CD4-positive, alpha-beta T cell treated with Interleukin-6 at 100 ng/mL for 8 hours (primary cell): ENCODE results near the gene HDAC8.
"Not testable (repeated sequence)": the region's sequence is repeated elsewhere in the genome, so short reads cannot be mapped to it uniquely, and the experiment has no call there.

ENCODE experiments used
- DNase-seq: peaks from one replicate; pipeline ENCODE4 v3.0.0-alpha.2; 2020; ENCODE audit warnings: mixed read lengths, low spot score

Gene HDAC8

DNA sequence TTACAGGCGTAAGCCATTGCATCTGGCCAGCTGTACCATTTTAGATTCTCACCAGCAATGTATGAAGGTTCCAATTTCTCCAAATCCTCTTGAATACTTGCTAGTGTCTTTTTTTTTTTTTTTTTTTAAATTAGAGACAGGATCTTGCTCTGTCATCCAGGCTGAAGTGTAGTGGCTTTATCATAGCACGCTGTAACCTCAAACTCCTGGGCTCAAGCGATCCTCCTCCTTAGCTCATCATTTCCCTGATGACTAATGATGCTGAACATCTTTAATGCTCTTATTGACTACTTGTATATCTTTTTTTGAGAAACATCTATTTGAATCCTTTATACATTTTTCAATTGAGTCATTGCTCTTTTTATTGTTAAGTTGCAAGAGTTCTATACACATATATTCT lies 40.3 kb downstream of the HDAC8 start:
- no peak for DNase-seq

DNA sequence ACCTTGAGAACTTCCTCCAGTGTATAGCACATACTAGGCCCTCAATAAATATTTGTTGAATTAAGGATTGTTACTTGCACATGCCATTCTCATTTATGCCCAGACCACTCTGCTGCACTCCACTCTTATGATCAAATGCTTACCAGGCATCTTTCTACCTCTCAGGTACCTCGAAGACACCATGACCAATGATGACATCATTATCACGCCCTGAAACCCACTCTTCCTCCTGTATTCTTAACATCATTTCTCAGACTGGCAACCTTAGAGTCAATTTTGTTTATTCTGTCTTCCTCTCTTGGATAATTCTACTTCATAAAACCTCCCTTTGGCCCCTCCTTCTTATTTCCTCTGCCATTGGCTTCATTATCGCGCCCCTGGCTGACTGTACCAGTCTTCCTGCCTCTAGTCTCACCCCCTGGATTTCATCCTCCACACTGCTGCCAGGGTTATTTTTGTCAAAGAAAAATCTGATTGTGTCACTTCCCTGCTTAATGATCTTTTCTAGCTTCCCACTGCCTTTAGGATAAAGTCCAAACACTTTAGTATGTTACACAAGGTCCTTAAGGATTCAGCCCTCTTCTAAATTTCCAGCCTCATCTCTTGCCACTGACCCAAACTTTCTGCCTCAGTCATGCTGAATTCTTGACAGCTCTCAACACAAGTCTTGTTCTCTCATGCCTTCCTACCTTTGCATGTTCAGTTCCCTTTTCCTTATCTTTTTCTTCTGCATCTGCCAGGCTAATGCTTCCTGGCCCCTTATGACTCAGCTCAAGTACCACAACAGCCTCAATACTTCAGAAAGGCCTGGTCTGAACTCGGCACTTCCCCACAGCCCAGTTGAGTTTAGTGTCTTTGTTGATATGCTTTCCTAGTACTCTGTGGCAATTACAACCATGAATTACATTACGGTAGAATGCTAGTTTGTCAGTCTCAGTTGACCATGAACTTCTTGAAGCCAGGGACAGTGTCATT lies 45.8 kb downstream of the HDAC8 start:
- no peak for DNase-seq

DNA sequence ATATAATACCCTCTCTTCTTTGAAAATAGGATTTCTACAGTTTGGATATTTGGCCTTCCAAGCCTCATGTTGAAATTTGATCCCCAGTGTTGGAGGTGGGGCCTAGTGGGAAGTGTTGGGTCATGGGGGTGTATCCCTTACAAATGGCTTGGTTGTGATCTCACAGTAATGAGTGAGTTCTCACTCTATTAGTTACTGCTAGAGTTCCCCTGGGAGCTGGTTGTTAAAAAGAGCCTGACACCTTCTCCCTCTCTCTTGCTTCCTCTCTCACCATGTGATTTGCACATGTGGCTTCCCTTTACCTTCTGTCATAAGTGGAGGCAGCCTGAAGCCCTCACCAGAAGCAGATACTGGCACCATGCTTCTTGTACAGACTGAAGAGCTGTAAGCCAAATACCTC lies 73.9 kb downstream of the HDAC8 start:
- DNase-seq, result no peak

DNA sequence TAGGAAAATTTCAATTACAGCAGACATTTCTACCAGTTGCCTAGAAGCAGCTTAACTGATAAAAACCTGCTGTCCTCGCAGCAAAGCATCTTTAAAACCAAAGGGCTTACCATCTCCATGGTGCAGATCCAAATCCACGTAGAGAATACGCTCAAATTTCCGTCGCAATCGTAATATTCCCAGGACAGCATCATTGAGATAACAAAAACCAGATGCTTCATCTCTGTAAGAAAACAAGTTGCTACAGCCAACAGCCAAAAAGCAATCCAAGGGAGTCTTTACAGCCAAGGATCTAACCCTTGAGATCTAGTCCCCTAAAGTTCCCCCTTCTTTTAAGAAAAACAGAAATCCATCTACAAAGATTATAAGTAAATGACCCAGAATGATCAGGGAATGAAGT lies 77.6 kb downstream of the HDAC8 start:
- DNase-seq, result no peak

DNA sequence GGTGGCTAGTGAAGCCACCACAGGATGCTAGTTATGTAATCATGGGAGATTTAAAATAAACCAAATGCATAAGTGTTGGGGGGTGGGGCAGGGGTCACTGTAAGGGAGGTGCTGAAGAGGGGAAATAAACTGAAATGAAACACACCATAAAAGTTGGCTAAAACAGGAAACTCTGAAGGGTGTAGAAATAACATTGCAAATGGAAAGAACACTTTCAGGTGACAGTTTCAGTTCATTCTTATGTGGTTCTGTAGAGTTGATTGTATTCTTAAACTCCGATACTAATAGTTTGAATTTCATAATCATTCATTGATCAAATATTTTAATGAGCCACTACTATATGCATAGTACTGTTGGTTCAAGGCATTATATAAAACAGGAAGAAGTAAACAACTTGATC lies 80.1 kb downstream of the HDAC8 start:
- DNase-seq, result no peak

DNA sequence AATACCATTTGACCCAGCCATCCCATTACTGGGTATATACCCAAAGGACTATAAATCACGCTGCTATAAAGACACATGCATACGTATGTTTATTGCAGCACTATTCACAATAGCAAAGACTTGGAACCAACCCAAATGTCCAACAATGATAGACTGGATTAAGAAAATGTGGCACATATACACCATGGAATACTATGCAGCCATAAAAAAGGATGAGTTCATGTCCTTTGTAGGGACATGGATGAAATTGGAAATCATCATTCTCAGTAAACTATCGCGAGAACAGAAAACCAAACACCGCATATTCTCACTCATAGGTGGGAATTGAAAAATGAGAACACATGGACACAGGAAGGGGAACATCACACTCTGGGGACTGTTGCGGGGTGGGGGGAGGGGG lies 82.4 kb downstream of the HDAC8 start:
- DNase-seq, result not testable (repeated sequence)

DNA sequence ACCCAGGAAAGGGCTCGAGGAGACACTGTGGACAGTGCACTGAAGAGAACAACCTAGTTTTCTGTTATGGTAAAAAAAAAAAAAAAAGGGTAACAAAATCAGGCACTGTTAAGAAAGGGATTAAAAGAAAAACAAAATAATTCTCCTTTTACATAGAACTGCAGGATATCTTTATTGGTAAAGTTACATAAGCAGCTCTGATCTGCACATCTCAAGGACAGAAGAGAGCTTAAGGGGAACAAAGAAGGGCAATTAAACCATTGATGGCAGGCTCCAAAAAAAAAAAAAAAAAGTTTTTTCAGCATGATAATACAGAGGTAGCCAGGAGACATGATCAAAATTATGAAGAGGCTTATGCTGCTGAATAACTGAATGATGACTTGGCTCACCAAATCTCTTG lies 85.0 kb downstream of the HDAC8 start:
- DNase-seq, result no peak

DNA sequence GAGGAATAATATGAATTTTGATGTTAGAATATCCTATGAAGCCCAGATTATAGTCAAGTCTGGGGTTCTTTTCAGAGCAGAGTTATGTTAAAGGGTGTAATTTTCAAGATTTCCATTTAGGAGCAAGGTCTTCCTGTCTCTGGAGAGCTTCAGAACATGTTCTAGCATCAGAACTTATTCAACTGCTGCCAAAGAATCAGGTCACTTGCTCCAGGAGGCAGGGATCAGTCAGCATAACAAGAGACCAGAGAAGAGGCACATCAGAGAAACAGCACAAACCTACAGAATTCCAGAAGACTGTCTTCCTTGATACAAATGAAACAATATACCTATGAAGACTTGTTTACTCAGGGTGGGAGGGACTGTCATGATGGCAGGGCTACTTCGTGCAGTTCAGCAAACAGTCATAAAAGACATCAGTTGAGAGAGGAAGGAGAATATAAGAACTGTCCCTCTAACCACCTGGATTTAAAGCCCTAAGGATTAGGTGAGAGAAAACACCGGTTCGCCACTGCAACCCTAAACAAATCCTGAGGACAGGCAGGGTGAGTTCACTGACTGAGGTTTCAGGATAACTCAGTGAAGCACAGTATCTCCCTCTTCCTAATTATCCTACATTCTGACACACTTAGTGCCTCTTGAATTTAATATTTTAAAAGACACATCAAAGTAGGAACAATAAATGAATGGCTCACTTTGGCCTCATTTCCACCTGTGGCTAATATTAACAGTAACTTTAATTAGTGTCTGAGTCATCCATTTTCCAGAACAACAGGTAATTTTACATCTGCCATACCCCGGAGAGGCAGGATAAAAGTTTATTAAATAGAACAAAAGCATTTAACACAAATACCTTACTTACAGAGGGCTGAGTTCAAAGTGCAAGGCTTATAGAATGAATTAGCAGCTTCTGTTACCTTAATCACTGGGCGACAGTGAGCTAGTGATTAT lies 93.0 kb downstream of the HDAC8 start:
- DNase-seq, result no peak

DNA sequence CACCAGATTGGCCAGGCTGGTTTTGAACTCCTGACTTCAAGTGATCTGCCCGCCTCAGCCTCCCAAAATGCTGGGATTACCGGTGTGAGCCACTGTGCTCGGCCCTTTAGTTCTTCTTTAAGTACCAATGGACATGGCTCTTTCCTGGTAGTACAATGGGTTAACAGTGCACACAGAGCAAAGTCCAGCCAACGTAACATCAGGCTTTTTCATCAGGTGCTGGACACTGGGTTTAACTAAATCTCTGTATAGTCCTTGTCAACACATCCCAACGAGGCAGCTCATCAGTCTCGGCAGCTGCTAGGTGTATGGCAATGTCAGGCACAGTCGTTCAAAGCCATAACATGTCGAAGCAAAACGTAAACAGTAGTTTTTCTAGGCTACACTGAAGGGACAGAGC lies 93.8 kb downstream of the HDAC8 start:
- no peak for DNase-seq

DNA sequence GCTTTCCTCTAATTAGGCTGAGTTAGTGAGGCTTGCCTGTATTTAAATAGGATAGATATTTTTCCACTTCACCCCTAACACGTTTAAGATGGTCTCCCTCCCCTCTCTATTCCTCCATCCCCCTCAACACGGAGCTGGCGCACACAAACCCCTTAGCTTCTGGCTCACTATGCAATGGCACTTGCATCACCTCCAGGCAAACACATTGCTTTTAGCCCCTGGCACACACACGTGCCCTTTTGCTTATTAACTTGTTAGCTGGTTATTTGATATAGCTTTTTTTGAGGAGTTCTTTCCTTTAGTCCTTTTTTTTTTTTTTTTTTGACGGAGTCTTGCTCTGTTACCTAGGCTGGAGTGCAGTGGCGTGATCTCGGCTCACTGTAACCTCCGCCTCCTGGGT lies 94.3 kb downstream of the HDAC8 start:
- no peak for DNase-seq

DNA sequence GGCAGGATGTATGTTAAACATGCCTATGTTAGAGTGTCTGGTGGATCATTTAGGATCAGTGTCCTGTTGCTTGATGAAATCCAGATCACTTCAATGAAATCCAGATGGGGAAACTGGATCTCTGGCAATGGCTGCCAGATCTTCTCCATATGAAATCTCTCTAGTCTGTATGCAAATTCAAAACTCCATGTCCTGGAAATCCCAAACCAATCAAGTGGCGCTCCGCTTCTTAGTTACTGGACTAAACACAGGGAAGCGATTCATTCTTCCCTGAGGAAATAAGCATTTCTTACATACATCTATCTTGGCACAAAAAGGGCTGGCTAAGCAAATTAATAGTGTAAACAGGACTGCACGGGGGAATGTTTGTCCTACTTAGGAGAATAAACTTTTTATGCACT lies 94.9 kb downstream of the HDAC8 start:
- no peak for DNase-seq

DNA sequence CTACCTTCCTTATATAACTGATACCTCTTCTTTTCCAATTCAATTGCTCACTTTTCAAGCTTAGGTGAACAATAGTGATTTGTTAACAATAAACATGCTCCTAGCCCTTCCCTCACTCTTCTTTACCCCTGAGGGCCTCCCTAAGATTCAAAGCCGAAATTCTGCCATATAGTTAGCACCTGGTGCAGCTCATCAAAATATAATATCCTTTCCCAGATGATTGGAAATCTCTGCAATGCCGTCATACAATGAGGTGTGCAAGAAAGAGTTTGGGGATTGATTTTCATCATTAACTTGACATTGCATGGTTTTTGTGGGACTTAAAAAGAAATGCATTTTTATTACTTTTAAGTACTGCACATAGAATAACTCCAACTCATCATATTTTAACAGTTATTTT lies 95.3 kb downstream of the HDAC8 start:
- DNase-seq, result no peak

DNA sequence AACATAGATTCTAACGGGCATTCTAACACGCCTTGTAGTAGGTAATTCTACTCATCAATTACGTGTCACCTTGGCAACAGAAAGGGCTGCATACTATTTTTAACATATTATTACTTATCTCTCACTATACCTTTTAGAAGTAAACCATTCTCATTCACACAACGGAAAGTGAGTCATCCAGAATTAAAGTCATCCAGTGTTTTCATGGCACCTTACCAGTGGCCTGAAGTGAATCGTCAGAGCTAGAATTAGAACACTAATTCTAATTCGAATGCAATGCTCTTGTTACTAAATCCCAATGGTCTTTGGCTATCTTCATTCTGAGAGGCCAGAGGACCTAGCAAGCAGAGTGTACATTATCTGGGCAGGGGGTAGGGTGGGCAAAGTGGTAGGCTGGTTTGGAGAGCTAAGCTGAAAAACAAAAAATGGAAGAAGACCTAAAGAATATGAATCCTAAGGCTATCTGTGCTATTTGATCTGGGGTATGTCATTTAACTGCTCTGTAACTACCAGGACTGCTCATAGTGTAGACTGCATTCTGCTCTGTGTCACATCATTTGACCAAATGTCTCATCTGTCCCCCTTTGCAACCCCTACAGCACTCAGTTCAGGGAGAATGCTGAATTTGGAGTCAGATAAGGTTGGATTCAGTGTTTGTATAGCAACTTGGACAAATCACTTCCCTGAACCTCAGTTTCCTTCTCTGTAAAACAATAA lies 96.5 kb downstream of the HDAC8 start:
- DNase-seq, result no peak

DNA sequence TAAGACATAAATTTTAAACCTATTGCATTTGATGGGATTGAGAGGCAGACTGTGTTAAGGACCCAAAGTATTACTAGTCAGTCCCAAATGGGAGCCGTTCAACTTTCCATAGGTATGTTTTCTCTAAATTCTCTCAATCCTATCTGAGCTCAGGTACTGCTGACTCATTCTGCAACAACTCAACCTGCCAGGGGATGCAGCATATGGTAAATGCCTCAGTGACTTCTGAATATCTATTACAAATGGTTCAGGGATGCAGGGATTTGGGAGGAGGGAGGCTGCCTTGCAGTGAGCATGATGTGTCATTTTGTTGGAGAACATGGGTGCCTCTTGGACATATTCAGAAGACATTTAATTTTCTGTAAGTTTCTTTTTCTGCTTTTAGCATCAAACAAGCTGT lies 97.3 kb downstream of the HDAC8 start:
- DNase-seq, result no peak

DNA sequence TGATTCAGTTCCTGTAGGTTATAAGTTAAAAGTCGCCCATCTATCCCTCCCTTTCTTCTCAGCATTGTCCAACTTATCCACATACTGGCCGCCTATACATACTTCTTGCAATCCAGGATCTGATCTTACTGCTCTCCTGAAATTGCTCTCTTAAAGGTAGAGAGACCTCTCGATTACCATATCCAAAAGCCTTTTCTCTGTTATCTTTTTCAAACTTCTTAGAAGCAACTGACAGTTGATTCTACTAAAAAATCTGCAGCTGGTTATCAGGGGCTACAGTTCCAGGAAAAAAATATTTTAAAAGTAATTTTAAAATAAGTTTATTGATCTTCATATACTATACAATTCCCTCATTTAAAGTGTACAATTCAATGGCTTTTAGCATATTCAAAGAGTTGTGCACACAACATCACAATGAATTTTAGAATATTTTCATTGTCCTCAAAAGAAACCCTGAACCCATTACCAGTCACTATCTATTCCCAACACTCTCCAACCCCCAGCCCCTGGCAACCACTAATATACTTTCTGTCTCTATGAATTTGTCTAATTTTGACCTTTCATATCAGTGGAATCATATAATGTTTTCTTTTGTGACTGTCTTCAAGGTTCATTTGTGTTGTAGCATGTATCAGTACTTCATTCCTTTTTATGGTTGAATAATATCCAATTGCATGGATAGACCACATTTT lies 102.0 kb downstream of the HDAC8 start:
- DNase-seq, result no peak

DNA sequence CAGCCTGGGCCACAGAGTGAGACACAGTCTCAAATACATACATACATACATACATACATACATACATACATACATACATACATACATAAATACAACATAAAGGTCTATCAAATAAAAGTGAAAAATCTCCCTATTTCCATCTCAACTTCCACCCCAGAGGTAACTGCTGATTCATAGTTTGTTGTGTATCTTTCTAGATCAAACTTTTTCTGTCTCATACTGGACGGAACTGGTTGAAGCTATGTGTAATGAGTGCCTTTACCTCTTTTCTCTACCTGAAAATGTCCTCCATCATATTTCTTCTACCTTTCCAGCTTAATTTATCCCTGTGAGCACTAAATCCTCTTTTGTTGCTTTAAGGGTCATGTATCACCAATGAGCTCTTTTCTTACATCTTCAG lies 102.5 kb downstream of the HDAC8 start:
- no peak for DNase-seq

DNA sequence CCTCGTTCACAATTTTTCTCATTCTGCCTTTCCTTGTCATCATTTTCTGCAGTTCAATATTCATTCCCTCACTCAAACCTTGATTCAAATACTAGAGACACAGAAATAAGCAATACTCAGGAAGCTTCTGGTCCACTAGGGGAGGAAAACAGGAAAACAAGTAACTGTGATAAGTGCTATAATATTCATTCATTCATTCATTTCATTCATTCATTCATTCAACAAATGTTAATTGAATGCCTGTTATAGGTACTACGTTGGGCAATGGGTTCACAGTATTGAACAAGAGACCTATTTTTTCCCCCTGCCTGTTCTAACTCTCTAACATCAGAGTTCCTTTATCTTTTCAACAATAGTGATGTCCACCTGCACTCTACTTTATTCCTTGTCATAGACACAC lies 104.0 kb downstream of the HDAC8 start:
- no peak for DNase-seq

DNA sequence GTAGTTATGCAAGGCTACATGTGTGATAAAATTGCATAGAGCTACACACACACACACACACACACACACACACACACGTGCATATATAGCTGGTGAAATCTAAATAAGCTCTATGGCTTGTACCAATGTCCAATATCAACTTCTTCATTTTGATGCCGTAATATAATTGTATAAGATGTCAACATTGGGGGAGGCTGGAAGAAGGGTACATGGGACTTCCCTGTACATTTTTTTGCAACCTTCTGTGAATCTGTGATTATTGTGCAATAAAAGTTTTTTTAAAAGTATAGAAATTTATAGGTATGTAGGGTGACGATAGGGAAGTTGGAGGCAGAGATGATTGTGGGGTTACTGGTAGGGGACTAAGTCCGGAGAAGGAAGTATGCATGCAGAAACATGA lies 105.5 kb downstream of the HDAC8 start:
- no peak for DNase-seq

DNA sequence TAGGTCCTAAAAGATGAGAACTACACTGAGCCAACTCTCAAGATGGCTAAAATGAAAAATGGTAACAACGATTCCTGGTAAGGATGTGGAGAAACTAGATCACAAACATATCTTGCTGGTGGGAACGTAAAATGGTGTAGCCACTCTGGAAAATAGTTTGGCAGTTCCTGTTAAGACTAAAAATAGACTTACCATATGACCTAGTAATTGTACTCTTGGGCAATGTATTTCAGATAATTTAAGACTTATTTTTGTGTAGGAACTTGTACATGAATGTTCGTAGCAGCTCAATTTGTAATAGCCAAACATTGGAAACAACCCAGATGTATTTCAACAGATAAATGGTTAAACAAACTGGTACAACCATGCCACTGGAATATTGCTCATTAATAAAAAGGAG lies 106.2 kb downstream of the HDAC8 start:
- DNase-seq, result no peak

DNA sequence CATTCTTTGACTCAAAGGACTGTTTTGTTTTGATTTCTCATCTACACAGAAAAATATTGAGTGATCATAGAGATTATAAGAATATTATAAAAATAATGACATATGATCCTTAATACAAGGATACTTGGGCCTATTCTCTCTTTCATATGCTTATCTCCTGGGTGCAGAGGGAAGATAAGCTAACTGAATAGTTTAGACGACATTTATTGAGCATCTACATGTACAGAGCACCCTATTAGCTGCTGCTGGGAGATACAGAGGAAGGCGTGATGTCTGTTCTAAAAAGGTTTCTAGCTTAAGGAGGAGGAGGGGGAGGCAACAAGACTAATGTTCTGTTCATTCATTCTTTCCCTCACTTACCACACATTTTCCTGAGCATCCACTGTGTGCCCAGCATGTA lies 106.8 kb downstream of the HDAC8 start:
- DNase-seq, result no peak

DNA sequence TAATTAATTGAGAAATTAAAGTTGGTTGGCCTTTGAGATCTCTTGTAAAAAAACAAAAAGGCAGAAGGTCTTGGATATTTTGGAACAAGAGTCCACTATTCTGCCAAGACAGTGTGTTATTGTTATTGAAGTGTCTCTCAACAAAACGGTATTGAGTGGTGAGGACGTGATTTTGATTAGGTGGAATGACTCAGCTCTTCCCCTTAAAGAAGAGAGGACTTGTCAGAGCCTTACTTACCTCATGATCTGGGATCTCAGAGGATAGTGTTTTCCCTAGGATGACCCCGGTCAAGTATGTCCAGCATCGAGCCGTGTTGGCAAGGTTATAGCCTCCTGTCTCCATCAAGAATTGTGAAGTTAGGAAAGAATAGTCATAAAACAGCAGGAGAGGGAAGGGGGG lies 110.9 kb downstream of the HDAC8 start:
- no peak for DNase-seq

DNA sequence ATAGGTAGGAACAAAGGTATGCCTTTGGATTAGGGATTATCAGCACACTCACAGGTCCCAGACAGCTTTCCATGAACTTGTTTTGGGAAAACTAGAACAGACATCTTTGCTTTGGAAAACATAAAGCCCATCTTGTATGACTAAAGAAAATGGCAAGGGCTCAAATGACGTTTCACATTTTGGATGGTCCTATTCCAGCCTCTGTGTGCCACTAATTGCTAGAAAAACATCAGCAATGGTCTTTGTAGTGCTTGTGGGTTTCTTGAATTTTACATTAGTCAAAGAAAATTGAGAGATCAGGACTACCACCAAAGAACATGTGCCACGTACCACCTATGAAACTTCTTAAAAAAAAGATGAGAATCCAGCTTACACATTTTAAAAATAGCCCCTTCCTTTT lies 111.4 kb downstream of the HDAC8 start:
- DNase-seq, result no peak
